Measurements from ENCODE around the gene PRR33.
A peak's percentile ranks its signal among the peaks of the same experiment; 100 is the strongest.

- TF ChIP-seq CTCF (IDR thresholded peaks at IDR 0.05) (peak; percentile 90 to 96 (median 94)), POLR2A (IDR thresholded peaks at IDR 0.05) (no peak)
Observed at GRCh38 chr11:1882265-1883238, 9.1 kb downstream of the PRR33 start.
